ENCODE results near the gene C1orf35. TPM values are rescaled to one million over a fixed set of nuclear protein-coding genes. Genes with fewer than 3 reads are reported as not detected.

Gene C1orf35
- 10 to 100 TPM; 41.0 to 41.9 (median 41.7) TPM for total RNA-seq

DNA sequence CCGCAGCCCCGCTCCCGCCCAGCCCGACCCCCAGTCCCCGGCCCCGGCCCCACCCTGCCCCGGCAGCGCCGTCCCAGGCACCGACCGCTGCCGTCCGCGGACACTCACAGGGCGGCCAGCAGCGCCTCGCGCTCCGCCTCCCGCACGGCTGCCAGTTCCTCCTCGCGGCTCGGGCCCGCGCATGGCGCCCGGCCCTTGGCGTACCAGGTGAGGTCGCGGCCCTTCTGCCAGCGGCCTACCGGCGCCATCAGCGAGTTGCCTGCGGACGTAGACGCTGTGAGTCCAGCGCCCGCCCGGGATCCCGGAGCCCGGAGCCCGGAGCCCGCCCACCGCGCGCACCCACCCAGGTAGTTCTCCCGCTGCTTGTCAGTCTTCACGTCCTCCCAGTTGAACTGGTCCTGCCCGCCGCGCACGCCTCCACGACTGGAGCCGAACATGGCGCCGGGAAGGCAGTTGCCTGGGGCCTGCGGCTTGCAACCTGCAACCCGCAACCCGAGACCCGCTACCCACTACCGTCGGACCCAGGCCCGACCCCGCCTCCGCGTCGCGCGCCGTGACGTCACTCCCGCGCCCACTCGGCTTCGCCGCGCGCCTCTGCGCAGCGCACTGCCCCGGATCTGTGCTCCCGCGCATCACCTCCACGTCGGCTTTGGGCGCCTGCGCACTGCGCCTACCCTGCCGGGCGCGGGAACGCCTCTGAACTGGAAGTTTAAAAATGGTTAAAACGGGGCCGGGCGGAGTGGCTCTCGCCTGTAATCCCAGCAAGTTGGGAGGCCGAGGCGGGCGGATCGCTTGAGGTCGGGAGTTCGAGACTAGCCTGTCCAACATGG, at the start of gene C1orf35:
C1orf35 (minus strand) TSS at position 535 of the 830 bp plus-strand sequence; CDS start at position 437, 98 bp downstream.
- DNase-seq (peak; percentile 91), ATAC-seq (peak; percentile 81 to 82)
- Mint-ChIP-seq H3K4me3 (peak within 1 kb of the TSS; percentile 91), H3K36me3 (ENCODE audit: insufficient read depth) (peaks cover 18% of the 10 kb centered on the region), H3K9me3 (no peaks in the 10 kb centered on the region), H3K4me1 (ENCODE audit: low read depth) (peaks cover 20% of the 10 kb centered on the region), H3K27me3 (ENCODE audit: low read depth) (no peaks in the 10 kb centered on the region)

DNA sequence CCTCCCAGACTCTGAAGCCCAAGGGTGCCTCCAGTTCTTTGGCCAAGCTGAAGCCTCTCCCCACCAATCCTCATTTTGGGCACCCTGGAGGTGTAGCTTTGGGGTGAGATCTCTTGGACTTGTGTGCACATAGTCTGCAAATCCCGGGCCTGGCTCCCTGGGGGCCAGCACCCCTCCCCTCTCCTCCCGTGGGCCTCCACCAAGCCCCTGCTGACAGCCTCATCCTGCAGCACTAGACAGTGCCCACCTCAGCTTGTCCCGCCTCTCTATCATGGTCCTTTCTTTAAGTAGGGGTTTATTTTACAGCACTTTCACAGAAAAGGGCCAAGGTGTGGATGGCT, 49.8 kb upstream of the C1orf35 start:
- Mint-ChIP-seq H3K27me3 (ENCODE audit: low read depth) (no peaks in the 10 kb centered on the region), H3K36me3 (ENCODE audit: insufficient read depth) (no peaks in the 10 kb centered on the region), H3K4me3 (no peak overlapping the region), H3K9me3 (no peaks in the 10 kb centered on the region), H3K4me1 (ENCODE audit: low read depth) (peaks cover 11% of the 10 kb centered on the region)
- no peak for DNase-seq
- no peak for ATAC-seq

DNA sequence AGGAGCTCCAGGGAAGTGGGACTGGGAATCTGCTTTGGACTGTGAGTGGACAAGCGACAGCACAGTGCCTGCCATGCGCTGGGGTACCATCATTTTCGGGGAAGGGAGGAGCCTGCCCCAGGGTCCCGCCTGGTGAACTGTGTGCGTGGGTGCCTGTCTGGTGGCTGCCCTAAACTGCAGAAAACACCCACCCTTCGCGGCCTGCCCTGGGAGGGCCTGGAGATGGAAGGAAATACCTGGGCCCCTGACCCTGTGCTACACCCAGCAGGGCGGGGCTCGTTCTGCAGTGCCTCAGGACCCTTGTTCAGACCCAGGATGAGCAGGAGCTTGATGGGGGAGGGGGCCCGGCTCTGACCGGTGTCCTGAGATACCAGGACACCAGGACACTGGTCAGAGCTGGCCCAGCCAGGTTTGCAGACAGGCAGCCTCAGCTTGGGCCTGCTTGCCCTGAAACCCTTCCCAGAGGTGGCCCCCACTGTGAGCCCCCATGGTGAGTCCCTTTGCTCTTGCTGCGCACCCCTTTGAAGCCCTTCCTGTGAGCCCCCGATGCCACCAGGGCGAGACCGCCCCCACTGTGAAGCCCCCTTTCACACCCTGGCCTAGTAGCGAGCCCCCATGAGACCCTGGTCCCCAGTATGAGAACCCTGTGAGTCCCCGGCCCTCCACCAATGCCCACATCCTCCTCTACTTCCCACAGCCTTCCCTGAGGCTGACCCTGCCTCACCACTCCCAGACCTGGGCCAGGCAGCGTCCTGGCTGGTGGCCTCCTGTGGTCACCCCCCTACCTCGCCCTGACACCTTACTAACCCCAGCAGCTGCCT, 49.2 kb upstream of the C1orf35 start:
- Mint-ChIP-seq H3K4me1 (ENCODE audit: low read depth) (peaks cover 10% of the 10 kb centered on the region), H3K27me3 (ENCODE audit: low read depth) (no peaks in the 10 kb centered on the region), H3K9me3 (no peaks in the 10 kb centered on the region), H3K36me3 (ENCODE audit: insufficient read depth) (no peaks in the 10 kb centered on the region), H3K4me3 (no peak overlapping the region)
- DNase-seq (no peak), ATAC-seq (no peak)

DNA sequence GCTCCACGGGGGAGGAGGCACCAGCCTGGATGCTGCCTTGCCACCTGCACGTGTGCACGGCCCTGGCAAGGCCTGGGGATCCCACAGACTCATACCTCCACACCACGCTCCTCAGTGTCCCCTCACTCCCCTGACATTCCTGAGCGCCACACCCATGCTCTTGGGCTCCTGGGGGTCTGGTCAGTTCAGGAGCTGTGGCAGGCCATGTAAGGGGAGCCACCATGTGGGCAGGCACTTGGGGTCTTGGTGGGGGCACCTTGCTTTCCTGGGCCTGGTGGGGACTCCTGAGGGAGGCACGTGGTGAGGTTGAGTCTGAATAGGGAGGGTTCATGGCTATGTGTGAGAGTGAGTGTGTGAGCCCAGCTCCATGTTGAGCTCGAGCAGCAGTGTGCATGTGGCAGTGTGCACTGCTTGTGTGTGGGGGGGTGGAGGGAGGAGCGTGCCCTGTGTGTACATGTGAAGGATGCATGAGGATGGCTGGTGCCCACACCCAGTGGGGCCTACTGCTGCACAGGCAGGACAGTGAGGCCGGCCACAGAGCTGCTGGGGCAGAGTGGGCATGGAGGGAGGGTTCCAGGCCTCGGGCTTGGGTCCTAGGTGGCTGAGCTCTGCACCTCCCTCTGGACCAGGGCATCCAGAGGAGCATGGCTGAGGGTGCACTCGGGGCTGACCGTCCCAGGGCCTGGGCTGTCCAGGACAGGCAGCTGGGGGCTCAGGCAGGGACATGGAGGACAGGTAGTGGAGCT, 48.2 kb upstream of the C1orf35 start:
- H3K36me3 Mint-ChIP-seq (ENCODE audit: insufficient read depth) = no peaks in the 10 kb centered on the region
- no peak overlapping the region for H3K4me3 Mint-ChIP-seq
- no peaks in the 10 kb centered on the region for H3K9me3 Mint-ChIP-seq
- H3K27me3 Mint-ChIP-seq (ENCODE audit: low read depth) = no peaks in the 10 kb centered on the region
- ATAC-seq (no peak), DNase-seq (no peak)
- peaks cover 7% of the 10 kb centered on the region for H3K4me1 Mint-ChIP-seq (ENCODE audit: low read depth)

DNA sequence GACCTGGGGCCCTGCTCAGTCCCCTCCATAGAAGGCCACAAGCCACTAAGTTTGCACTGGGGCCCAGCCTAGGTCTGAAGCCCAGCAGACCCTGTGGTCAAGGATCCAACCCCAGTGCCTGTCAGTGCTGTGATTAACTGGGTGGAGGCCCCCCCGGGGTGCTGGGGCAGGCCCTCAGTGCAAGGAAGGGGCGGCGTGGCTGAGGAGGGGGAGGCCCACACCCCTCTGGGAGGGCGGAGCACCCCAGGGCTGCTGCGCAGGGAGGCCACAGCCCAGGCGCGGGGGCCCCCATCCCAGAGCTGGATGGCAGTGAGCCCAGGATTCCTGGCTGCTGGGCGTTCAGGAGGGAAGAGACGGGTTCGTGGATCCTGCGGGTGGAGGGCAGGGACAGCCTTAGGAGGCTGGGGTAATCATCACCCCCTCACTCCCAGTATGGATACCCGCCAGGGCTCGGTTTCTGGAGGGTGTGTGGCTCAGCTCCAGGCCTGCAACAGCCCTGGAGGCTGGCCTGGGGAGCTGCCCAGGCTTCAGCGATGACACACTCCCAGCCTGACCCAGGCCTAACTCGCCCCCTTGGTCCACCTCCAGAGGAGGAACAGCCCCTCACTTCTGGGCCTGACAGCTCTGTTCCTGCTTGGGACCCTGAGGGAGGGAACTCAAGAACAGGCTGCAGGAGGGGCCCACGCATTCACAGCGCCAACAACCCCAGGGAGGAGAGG, 47.5 kb upstream of the C1orf35 start:
- Mint-ChIP-seq H3K4me1 (ENCODE audit: low read depth) (peaks cover 7% of the 10 kb centered on the region), H3K27me3 (ENCODE audit: low read depth) (no peaks in the 10 kb centered on the region), H3K4me3 (no peak overlapping the region), H3K9me3 (no peaks in the 10 kb centered on the region), H3K36me3 (ENCODE audit: insufficient read depth) (no peaks in the 10 kb centered on the region)
- DNase-seq (no peak), ATAC-seq (no peak)

DNA sequence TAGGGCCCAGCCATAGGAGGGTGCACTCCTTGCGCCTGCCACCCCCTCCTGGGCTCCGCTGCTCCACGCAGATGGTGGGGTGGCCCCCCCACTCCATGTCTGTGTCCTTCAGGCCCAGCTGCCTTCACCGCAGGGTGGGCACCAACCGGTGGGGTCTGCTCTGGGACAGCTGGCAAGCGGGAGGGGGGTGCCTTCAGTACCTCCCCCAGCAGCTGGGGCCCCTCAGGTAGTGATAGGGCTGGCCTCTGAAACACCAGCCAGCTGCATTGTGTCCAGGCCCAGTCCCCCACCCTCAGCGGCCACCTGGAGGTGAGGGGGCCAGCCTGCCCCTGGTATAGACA, 47.0 kb upstream of the C1orf35 start:
- ATAC-seq = no peak

DNA sequence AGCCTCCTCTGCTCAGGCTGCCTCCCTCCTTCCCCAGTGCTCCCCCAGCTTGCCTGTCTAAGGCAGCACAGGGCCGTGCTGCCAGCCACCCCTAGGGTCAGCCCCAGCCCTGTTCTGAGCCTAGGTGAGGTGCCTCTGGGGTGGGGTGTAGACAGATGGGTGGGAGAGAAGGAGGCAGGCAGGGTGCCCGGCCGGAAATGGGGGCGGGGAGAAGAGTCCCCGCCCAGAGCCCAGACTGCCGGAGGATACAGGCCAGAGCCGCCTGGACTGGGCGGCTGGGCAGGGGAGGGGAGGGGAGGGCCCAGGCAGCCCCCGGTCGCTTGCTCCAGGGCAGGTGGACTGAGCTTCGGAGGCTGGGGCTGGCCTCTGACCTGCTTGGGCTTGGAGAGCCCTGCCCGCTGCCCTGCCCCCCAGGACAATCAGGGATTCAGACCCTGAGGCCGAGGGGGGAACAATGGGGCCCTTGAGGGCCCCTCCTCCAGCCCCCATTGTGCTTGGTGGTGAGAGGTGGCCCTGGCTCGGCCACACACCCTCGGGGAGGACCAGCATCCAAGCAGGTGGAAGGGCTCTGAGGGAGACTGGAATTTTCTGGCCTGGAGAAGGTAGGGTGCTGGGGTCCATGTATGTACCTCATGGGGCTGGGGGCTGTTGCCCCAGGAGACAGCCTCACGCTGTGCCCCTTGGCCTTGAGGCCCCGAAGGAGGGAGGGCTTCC, 46.4 kb upstream of the C1orf35 start, which contains the start of gene GJC2:
GJC2 (plus strand) TSS at position 525 of the 714 bp plus-strand sequence. CDS start 7,829 bp downstream, outside the sequence.
- Mint-ChIP-seq H3K36me3 (ENCODE audit: insufficient read depth) (no peaks in the 10 kb centered on the region), H3K9me3 (no peaks in the 10 kb centered on the region), H3K4me3 (no peak within 1 kb of the TSS), H3K4me1 (ENCODE audit: low read depth) (peaks cover 3% of the 10 kb centered on the region), H3K27me3 (ENCODE audit: low read depth) (no peaks in the 10 kb centered on the region)
- ATAC-seq (no peak), DNase-seq (no peak)

More for the DNA sequence above, 47.0 kb upstream of the C1orf35 start:
- Mint-ChIP-seq H3K4me1 (ENCODE audit: low read depth) (peaks cover 6% of the 10 kb centered on the region), H3K4me3 (no peak overlapping the region), H3K36me3 (ENCODE audit: insufficient read depth) (no peaks in the 10 kb centered on the region), H3K9me3 (no peaks in the 10 kb centered on the region), H3K27me3 (ENCODE audit: low read depth) (no peaks in the 10 kb centered on the region)
- DNase-seq = no peak

DNA sequence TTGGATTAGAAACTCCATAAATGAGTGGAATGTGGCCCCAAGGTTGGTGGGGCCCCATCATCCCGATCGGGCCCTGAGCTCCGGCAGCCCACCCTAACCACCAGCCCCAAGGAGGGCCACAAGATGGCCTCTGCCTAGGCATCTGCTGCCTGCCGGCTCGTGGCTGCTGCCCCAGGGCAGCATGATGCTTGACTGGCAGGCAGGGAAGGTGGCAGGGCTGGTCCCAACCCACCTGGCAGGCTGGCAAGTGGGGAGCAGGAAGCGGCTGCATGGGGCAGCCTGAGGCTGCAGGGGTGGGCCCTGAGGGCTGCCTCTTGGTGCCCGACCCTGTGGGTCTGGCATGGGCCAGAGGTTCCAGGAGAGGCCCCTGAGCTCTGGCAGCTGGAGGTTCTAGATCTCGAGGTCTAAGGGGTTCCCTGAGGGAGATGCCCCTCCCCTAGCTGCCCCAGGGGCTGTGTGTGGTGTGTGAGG, 45.8 kb upstream of the C1orf35 start:
- H3K4me1 Mint-ChIP-seq (ENCODE audit: low read depth) = peaks cover 6% of the 10 kb centered on the region
- no peaks in the 10 kb centered on the region for H3K36me3 Mint-ChIP-seq (ENCODE audit: insufficient read depth)
- H3K27me3 Mint-ChIP-seq (ENCODE audit: low read depth) = no peaks in the 10 kb centered on the region
- H3K9me3 Mint-ChIP-seq = no peaks in the 10 kb centered on the region
- no peak for DNase-seq
- H3K4me3 Mint-ChIP-seq = no peak overlapping the region
- ATAC-seq = no peak

DNA sequence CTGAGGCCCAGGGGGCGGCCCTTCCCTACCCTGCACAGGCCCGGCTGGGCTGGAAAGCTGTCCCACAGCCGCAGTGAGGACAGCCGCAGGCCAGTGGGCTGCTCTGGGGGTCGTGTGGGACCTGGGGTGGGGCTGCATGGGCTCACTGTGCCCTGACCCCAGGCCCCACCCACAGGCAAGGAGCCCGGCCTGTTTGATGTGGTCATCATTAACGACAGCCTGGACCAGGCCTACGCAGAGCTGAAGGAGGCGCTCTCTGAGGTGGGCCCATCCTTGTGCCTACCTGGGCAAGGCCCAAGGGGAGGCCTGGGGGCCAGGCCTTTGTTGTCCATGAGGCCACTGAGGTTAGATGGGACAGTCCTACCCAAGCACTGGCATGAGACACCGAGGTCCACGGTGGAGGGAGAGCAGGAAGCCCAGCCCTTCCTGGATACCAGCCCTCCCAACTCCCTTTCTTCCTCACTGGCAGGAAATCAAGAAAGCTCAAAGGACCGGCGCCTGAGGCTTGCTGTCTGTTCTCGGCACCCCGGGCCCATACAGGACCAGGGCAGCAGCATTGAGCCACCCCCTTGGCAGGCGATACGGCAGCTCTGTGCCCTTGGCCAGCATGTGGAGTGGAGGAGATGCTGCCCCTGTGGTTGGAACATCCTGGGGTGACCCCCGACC, 45.2 kb upstream of the C1orf35 start:
- H3K4me3 Mint-ChIP-seq = no peak overlapping the region
- H3K4me1 Mint-ChIP-seq (ENCODE audit: low read depth) = peaks cover 12% of the 10 kb centered on the region
- H3K36me3 Mint-ChIP-seq (ENCODE audit: insufficient read depth) = no peaks in the 10 kb centered on the region
- H3K9me3 Mint-ChIP-seq = no peaks in the 10 kb centered on the region
- ATAC-seq (no peak), DNase-seq (no peak)
- H3K27me3 Mint-ChIP-seq (ENCODE audit: low read depth) = no peaks in the 10 kb centered on the region

DNA sequence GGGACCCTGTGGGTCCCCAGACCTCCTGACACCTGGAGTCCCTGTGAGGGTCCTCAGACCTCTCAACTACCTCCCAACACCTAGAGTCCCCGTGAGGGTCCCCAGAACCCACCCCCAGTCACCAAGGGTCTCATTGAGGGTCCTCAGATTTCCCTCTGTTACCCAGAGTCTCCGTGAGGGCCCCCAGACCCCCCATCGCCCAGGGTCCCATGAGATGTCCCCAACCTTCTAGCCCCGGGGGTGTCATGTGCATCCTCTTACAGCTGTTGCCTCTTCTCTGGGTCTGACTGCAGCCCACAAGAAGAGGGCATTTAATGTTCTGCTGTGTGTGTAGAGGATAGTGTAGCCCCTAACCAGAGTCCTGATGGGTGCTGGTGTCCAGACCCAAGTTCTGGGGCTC, 44.6 kb upstream of the C1orf35 start:
- Mint-ChIP-seq H3K9me3 (no peaks in the 10 kb centered on the region), H3K27me3 (ENCODE audit: low read depth) (no peaks in the 10 kb centered on the region), H3K4me1 (ENCODE audit: low read depth) (peaks cover 18% of the 10 kb centered on the region), H3K36me3 (ENCODE audit: insufficient read depth) (no peaks in the 10 kb centered on the region), H3K4me3 (no peak overlapping the region)
- ATAC-seq (no peak), DNase-seq (no peak)

DNA sequence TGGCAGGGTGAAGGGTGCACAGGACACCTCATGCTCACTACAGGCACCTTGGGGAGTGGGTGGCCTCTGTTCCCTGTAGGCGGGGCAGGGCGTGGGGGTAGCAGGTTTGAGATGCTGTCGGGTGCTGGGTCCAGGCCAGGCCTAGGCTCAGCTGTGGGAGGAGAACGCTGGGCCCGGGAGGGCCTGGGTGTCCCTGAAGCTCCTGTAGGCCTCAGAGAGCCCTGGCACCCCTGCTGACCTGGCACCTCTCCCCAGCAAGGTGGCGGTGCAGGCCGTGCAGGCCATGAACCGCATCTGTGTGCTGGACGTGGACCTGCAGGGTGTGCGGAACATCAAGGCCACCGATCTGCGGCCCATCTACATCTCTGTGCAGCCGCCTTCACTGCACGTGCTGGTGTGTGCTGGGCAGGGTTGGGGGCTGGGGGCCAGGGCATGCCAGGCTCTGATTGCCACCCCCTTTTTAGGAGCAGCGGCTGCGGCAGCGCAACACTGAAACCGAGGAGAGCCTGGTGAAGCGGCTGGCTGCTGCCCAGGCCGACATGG, 44.1 kb upstream of the C1orf35 start:
- H3K27me3 Mint-ChIP-seq (ENCODE audit: low read depth) = no peaks in the 10 kb centered on the region
- ATAC-seq (no peak), DNase-seq (no peak)
- no peaks in the 10 kb centered on the region for H3K9me3 Mint-ChIP-seq
- H3K36me3 Mint-ChIP-seq (ENCODE audit: insufficient read depth) = no peaks in the 10 kb centered on the region
- no peak overlapping the region for H3K4me3 Mint-ChIP-seq
- H3K4me1 Mint-ChIP-seq (ENCODE audit: low read depth) = peaks cover 23% of the 10 kb centered on the region

DNA sequence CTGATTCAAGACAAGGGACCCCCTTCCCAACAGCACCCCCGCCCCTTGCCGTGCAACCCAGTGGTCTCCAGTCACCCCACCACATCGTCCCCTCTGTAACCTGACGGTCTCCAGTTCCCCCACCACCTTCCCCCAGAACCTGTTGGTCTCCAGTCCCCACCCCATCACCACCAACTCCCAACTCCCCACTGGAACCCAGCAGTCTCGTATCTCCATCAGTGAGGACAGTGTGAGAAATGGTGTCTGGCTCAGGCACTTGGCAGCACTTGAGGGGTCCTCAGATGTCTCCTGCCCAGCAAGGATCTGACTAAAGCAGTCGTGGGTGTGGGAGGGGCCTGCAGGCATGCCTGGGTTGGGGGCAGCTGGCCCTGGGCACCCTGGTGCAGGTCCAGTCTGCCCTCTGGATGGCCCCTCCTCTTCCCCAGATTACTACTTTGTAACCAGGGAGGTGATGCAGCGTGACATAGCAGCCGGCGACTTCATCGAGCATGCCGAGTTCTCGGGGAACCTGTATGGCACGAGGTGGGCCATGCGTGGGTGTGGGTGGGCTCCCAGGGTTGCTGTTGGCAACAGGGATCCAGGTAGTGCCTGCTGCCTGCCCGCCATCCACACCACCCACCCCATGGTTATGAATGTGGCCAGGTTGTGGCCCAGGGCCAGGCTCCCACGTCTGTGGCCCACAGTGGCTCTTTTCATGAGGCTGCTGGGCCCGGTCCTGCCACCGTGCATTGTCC, 43.5 kb upstream of the C1orf35 start:
- H3K4me3 Mint-ChIP-seq = no peak overlapping the region
- no peak for ATAC-seq
- H3K36me3 Mint-ChIP-seq (ENCODE audit: insufficient read depth) = no peaks in the 10 kb centered on the region
- H3K9me3 Mint-ChIP-seq = no peaks in the 10 kb centered on the region
- H3K4me1 Mint-ChIP-seq (ENCODE audit: low read depth) = peaks cover 30% of the 10 kb centered on the region
- no peaks in the 10 kb centered on the region for H3K27me3 Mint-ChIP-seq (ENCODE audit: low read depth)
- DNase-seq = no peak
